Left lobe of liver (tissue), 2 donors: Measurements from ENCODE around the gene ZMIZ1. TPM values are rescaled to one million over a fixed set of nuclear protein-coding genes. Genes with fewer than 3 reads are reported as not detected.

ENCODE experiments used
- ATAC-seq: fragments of 200-7000 bp; cut with Tn5 transposase; one replicate; pipeline ENCODE4 v1.9.1; 2020; ENCODE audit warnings: mild to moderate bottlenecking, moderate library complexity
- DNase-seq: peaks from one replicate; pipeline ENCODE4 v3.0.0-alpha.2; 2020; ENCODE audit warnings: low spot score
- total RNA-seq: library from RNA; stranded (reverse); gene quantifications from one replicate; pipeline ENCODE4 v1.2.1, GENCODE V29; 2021
- donor health status: DM: no; HTN: no; CAD: no; lungs with moderate emphysema.
- donor health status: DM: no; HTN: yes; CAD: no.

The ZMIZ1 gene
- total RNA-seq, 1 donor from 2014 or later: 15.0 TPM

DNA sequence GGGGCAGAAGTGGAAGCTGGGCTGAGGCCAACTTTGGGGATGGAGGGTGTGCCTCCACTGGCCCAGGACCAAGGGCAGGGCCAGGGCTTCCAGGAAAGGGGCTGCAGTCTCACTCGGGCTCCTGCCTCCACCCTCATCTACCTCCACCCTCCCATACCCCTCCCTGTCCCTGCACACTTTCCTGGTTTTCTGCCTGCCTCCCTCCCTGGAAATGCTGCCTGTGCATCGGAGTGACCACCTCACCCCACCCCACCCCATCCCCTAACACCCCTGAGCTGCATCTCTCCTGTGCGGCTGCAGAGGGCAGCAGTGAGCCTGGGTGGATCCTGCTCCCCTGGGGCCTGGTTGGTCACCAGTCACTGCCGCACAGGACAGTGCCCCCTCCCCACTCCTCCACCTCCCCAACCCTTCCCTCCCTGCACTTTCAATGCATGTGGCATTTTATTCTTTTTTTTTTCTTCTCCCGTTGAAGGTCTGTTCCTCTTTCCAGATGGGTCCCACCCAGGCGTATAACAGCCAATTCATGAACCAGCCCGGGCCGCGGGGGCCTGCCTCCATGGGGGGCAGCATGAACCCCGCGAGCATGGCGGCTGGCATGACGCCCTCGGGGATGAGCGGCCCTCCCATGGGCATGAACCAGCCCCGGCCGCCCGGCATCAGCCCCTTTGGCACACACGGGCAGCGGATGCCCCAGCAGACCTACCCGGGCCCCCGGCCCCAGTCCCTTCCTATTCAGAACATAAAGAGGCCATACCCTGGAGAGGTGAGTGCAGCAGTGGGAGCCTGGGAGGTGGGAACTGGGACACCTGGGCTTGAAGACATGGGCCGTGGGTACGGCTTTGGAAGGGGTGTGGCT is 224.4 kb downstream of the ZMIZ1 start:
- ATAC-seq (peak; percentile 63), DNase-seq (no peak)

DNA sequence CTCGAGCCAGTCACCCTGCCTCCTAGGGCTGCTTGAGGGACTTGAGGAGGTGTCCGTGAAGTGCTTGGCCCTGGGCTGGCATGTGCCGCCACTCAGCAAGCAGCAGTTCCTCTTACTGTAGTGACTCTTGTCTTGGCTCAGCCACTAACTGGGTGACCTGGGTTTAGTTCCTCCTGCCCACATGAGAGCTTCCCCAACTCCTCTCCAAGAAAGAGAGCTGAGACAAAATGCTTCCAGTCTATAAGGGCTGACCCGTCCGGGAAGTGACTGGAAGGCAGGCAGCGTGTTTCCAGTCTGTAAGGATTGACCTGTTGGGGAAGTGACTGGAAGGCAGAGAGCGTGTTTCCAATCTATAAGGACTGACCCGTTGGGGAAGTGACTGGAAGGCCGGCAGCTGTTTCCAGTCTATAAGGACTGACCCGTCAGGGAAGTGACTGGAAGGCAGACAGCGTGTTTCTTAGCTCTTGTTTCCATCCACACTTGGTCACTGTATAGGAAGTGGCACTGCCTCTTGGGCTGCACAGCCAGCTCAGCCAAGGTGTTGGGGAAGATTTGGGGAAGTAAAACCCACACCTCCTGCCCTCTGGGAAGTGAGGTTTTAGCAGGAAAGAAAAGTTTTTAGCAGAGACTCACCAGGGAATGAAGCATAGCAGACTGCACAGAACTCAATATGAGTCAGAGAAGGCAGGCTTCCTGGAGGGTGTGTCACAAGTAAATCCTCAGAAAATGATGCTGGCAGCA is 225.2 kb downstream of the ZMIZ1 start:
- ATAC-seq: peak; percentile 13

DNA sequence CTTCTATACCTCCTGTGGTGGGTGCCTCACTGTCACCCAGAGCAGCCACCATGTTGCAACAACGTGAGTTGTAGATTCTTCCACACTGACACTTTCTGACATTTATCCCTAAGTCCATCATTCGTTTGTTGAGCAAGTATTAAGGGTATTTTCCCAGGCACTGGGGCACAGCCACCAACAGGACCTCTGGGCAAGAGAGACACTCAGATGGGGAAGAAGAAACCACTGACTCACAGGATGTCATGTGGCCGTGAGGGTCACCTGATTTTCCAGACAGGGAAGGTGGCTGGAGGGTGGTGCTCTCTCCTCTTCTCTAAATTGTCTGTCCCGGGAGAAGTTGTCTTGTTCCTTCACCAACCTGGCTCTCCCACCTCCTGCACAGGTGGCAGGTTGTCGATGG is 226.8 kb downstream of the ZMIZ1 start:
- no peak for ATAC-seq
- no peak for DNase-seq

More for the DNA sequence above, 225.2 kb downstream of the ZMIZ1 start:
- DNase-seq: no peak

DNA sequence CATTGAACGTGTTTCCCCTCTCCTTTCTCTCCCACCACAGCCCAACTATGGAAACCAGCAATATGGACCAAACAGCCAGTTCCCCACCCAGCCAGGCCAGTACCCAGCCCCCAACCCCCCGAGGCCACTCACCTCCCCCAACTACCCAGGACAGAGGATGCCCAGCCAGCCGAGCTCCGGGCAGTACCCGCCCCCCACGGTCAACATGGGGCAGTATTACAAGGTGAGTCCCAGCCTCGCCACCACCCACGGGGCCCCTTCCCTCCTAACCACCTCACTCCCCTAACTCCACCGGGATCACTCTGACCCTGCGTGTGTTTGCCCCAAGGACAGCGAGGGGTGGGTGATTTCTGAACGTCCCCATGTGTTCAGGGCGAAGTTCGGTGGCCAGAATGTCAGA is 227.7 kb downstream of the ZMIZ1 start:
- ATAC-seq: no peak
- no peak for DNase-seq

DNA sequence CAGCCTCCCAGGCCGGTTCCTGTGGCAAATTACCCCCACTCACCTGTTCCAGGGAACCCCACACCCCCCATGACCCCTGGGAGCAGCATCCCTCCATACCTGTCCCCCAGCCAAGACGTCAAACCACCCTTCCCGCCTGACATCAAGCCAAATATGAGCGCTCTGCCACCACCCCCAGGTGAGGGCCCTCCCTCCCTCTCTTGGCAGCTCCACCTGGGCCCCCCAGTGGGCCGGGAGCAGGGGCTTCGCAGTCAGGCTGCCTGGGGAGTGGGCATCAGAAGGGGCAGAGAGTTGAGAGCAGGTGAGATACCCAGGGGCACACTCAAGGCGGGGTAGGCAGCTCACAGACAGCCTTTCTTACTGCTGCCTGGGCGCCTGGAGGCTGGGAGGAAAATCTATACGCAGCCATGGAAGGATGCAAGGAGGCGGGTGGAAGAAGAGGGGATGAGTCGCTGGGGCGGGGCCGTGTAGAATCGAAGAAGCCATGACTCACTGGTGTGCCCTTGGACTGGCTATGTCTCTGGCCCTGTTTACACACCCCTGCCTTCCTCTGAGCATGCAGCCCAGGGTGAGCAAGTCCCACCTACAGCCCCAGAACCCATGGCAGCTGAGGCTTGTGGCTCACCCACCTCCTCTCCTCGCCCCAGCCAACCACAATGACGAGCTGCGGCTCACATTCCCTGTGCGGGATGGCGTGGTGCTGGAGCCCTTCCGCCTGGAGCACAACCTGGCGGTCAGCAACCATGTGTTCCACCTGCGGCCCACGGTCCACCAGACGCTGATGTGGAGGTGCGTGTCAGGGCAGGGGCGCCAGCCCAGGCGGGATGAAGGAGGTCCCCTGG is 229.9 kb downstream of the ZMIZ1 start:
- ATAC-seq (no peak), DNase-seq (no peak)

DNA sequence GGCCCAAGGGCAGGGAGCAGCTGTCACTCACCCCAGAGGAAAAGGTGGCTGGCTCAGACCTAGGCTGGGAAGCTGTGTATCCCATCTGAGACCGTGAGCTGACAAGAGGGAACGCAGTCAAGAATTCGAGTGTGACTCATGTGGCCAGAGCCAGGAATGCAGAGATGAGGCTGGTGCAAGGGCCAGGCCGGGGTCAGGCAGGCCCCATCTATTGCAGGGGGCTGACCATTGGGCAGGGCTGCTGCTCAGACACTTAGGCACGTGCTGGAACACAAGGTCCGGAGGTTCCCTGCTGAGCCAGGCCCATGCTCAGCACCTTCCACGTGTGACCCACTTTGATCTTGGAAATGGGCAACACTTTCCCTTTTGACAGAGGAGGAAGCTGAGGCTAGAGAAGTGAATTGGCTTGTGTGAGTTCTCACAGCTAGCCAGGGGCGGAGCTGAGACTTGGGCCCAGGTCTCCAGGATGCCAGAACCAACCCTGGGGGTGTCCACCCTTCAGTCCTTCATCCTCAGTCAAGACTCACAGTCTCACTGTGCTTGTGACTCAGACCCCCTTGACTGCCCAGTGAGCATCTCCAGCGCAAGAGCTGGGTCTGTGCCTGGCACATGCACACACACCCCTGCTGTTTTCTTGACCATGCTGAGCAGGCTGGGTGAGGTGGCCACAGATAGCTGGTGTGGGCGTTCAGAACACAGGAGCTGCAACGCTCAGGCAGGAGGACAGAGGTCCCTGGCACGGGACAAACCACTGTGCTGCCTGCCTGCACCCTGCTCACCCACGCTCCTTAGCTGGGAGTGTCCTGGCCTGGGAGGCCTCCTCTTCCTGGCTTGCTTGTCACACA is 230.9 kb downstream of the ZMIZ1 start:
- DNase-seq (no peak), ATAC-seq (no peak)

DNA sequence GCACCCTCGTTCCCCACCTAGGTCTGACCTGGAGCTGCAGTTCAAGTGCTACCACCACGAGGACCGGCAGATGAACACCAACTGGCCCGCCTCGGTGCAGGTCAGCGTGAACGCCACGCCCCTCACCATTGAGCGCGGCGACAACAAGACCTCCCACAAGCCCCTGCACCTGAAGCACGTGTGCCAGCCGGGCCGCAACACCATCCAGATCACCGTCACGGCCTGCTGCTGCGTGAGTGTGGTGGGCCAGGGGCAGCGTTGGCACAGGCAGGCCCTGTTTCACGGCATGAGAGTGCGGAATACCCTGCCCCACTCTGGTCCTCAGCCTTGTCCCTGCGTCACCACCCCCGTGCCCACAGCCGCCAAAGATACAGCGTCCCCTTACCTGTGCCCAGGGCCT is 231.9 kb downstream of the ZMIZ1 start:
- DNase-seq (no peak), ATAC-seq (no peak)

DNA sequence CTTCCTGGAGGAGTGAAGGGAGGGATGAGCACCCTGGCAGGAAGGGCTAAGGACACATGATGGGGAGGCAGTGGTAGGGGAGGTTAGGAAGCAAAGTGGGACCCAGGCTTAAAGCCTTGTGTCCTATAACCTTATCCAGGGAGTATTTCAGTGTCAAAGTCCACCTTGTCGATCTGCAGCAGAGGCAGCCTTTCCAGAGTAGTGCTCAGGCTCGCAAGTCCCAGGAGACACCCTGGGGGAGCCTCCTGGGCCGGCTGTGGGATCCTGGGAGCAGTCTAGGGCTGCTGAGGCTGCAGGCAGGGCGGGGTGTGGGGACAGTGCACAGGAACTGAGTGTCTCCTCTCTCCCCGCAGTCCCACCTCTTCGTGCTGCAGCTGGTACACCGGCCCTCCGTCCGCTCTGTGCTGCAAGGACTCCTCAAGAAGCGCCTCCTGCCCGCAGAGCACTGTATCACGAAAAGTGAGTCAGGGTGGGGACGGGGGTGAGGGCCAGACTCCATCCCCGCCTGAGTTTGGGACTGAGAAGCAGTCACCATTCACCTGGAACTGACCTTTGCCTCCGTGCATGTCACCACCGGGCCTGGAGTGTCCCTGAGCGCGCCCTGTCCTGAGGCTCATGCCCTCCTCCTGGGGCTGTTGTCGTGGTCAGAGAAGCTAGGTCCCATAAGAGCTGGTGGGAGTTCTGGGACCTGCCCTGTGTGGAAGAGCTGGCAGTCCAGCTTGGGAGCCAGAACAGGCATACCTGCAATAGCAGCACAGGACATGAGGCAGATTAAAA is 233.2 kb downstream of the ZMIZ1 start:
- ATAC-seq: peak; percentile 77
- DNase-seq: no peak

DNA sequence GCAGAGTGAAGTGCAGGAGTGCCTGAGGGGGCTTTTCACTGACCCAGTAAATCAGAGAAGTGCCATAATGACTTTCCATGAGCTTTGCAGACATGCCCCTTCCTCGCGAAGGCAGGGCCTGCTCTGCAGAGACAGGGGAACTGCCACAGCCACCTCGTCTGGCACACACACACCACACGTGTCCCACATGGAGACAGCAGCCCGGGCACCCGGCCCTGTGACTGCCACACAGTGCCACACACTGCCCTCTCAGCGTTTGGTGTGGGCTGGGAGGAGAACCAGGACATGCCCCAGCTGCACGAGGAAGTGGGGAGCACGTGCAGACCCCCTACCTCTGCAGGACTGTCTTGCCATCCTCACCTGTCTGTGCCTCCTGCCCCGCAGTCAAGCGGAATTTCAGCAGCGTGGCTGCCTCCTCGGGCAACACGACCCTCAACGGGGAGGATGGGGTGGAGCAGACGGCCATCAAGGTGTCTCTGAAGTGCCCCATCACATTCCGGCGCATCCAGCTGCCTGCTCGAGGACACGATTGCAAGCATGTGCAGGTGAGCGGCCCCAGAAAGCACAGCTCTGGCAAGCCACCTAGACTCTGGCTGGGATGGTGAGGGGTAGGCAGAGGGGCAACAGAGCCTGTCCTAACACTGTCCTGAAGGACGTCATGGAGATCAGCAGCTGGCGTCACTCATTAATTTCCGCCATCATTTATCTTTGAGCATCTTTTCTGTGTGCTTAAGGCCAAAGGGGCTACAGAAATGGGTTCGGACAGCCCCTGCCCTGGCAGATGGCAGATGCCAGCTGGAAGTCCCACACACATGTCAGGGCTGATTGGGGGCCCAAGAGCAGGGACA is 235.1 kb downstream of the ZMIZ1 start:
- ATAC-seq: no peak
- no peak for DNase-seq

DNA sequence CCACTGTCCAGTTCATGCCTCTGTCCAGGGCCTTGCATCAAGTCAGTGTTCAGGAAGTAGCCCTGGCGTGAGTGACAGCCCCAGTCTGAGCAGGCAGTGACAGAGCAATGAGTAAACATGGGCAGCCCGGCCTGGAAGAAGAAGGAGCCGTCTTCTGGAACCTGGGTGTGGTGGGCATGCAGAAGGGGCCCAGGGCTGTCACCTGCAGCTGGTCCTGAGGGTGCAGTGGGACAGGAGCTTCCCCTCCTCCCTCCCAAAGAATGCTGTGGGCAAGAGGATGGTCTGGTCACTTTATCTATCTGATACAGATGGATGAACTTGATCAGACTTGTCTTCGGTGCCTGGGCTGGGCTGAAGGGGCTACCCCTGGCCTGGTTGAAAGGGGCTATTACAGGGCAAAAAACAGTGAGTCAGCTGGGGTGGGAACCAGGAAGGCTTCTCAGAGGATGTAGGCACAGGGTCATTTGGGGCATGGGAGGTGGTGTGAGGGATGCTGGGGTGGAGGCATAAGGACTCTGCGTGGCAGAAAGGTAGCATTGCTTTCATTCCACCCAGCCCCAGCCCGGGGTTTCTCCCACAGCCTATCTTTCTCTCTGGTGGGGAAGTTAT is 235.8 kb downstream of the ZMIZ1 start:
- DNase-seq: no peak
- ATAC-seq: no peak

DNA sequence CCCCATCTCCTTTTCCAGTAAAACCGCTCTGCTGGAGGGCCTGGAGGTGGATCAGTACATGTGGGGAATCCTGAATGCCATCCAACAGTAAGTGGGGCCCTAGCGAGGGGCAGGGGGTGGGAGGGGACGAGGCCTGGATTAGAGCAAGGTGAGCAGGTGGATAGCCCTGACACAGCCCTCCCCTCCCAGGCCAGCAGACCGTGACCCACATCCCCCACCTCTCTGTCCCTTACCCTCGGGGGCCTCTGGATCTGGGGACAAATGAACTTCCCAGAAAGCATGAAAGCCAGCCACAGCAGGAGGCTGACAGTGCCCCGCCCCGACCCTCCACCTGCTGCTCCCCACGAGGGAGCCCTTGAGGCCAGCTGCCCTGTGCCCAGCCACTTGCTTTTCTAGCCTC is 236.7 kb downstream of the ZMIZ1 start:
- DNase-seq (no peak), ATAC-seq (no peak)

DNA sequence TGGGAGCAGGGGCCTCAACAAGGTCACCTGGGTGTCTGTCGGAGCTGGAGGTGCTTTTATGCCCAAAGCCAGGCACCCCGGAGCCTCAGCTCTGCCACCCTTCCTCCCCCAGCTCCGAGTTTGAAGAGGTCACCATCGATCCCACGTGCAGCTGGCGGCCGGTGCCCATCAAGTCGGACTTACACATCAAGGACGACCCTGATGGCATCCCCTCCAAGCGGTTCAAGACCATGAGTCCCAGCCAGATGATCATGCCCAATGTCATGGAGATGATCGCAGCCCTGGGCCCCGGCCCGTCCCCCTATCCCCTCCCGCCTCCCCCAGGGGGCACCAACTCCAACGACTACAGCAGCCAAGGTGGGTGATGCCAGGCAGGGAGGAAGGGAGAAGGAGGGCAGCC is 237.2 kb downstream of the ZMIZ1 start:
- DNase-seq (no peak), ATAC-seq (no peak)

DNA sequence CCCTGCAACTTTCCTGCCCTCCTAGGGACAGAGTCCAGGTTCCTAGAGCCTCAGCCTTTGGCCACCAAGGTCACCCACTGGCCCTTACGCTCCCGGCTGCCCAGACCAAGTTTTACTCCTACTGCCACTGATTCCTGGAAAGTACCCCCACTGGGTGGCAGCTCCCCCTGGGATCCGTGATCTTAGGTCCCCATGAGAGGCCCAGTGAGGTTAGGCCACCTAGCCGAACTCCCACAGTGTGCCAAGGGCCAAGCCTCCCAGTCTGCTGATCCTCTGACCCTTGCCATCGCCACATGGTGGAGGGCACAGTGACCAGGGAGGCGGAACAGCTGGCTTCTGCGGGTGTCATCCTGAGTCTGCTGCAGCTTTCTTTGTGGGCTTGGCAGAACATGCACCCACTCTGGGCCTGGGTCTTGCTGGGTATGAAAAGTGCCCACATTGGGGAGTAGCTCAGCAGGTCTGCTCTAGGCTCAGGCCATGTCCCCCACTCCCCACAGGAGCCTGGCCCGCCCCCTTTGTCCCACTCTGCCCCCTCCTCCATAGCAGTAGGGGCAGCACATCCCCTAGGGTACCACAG is 238.0 kb downstream of the ZMIZ1 start:
- DNase-seq: no peak
- ATAC-seq: no peak

DNA sequence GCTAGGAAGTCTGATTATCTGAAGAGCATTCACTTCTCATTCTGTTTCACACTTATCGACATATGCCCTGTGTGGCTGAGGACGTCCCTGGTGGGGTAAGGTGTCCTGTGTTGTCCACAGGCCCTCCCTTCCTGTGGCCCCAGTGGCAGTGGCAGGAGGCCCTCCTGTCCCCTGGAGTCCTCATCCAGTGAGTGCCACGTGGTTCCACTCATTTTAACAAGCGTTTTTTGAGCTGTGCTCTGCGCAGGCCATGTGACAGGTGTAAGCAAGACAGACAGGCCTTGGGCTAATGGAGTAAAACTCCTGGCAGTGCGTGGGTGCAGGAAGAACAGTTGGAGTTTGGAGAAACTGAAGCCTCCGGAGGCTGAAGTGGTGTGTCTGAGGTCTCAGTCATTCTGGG is 239.2 kb downstream of the ZMIZ1 start:
- ATAC-seq: no peak
- no peak for DNase-seq

DNA sequence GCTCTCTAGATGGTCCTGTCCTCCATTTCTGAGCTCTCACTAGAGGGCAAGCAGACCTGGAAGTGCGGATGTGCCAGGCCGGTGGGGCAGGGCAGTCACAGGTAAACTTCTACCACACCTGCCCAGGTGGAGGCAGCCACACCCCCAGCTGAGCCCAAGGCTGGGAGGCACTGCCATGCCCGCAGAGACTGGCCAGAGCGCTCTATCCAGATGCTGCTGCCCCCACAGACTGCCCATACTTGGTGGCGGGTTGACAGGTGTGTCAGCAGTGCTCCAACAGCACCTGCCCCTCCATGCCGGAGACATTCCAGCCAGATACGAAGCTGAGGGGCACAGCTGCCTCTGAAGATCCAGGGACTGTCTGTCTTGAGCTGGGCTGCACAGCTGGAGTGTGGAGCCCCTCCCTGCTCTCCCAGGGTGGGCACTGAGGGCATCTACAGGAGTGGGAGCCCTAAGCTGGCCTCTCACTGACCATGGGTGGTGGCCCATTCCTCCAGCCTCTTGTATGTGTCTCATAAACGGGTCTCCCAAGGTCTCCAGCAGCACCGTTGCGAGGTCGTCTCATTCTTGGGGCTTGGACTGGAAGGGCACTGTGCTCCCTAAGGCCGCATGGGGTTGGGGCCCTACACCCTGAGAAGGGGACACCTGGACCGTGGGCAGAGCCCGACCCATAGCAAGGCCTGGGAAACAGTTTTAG is 240.4 kb downstream of the ZMIZ1 start:
- DNase-seq: no peak
- ATAC-seq: no peak

DNA sequence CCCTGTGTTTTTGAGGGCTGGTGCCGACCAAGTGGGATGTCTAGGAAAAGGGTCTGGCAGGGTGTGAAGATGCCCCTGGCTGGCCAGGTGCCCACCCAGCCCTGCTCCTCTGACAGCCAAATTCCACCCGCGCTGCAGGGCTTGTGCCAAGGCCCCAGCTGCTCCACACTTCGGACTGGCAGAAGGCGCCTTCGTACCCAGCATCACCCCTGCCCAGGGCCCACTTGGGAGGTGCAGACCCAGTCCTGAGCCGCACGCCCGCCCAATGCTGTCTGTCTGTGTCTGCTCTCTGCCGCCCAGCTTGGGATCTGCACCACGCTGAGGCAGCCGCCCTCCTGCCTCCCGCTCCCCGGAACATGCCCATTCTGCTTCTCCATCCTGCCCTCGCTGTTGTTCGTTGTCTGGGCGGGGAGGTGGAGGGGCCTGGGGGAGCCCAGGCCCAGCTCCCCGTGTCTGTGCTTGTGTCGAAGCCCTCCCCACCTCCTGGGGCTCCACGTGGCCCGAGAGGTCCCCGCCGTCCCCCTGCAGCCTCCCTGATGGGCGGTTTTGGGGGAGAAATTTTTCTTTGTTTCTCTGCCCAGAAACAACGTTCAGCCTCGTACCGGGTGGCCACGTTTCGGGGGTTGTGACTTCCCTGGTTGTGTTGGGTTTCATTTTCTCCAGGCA is 241.6 kb downstream of the ZMIZ1 start:
- no peak for ATAC-seq
- DNase-seq: no peak
